ENCODE data around the gene RXRA.

Gene RXRA

DNA sequence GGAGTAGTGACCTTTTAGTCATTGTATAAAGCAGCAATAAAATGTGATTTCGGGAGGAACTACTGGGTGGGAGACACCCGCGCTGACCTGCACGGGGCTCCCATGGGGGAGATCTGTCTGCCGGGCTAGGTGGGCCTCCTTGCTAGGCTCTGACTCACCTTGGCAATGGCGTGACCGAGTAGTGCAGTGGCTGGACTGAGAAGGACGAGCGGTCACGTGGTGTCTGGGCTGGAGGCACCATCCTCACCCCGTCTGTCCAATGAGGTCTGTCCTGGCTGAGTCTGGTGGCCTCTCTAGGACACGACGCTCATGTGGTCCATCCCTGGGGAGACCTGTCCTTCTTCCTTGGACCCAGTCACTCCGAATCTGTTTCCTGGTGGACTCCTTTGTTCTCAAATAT, 151.7 kb downstream of the RXRA start:
- DNase-seq: no peak

DNA sequence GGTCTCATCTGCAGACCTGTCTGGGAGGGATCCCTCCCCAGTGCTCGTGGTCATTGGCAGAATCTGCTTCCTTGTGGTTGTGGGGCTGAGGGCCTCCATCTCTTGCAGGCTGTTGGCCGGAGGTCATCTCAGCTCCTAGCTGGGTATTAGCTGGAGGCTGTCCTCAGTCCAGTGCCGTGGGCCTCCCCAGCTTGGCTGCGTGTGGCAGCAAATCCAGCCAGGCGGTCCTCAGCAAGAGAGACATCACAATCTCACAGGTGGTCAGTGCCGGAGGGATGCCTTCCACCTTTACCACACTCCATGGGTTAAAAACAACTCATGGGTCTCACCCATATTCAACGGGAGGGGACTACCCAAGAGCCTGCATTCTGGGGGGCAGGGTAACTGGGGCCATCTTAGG, 155.5 kb downstream of the RXRA start:
- DNase-seq: no peak

DNA sequence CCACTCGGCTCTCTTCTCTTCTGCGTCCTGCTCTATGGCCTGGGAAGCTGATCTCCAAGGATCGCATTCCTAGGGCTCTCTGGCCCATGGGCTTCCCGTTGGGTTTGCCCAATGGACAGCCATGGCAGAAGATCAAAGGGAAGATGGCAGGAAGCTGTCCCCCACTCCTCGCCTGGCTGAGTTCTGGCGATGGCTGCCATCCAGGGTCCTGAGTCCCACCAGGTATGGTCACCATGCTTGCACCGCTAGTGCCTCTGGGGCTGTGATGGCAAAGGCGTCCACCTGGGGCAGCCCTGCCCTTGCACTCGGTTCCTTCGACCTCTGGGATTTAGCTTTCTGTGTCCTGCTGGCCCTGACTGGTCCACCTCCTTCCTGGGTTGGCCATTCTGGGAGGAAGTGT, 156.0 kb downstream of the RXRA start:
- DNase-seq: no peak

DNA sequence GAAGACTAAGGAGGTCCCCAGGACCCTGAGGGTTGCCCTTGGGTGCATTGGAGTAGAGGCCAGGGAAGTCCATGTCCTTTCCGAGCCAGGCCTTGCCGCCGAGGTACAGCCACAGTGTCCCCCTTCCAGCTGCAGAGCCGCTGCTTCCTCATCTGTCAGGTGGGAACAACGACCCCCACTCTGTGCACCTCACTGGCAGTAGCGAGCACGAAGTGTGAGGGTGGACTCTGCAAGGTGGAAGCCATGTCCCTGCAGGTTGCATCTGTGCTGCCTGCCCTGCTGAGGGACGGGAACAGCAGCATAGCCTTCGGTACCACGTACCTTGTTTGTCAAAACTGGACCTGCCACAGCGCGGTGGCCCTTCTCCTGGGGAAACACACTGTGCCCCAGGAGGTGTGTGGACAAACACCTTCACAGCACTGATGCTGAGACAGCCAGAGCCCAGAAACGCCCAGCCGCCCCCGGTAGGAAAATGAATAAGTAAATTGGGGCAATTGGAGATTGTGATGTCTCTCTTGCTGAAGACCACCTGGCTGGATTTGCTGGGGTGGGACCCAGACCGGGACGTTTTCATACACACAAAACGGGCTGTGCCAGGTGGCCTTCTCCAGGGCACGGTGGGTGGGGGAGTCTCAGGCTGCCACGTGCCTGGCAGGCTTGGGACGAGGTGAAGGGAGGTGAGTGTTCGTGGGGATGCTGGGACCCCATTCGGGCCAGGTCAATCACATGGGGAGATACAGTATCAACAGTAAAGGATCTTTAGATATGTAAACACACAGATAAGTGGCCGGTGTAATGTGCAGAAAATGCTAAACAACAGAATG, 157.3 kb downstream of the RXRA start:
- no peak for DNase-seq

DNA sequence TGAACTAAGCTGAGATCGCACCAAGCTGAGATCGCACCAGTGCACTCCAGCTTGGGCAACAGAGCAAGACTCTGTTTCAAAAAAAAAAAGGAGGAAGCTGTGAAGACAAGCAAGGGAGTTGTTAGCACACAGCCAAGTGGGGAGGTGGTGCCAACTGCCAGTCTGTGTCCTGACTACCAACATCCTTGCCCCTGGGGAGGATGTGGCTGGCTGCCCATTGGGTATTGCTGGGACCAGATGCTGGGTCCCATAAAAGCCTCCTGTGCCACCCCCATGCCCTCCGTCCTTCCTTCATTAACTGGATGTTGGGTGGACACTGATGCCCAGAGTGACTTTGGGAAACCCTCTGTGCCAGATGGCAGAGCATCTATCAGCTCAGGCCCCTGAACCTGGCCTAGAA, 158.2 kb downstream of the RXRA start:
- no peak for DNase-seq

DNA sequence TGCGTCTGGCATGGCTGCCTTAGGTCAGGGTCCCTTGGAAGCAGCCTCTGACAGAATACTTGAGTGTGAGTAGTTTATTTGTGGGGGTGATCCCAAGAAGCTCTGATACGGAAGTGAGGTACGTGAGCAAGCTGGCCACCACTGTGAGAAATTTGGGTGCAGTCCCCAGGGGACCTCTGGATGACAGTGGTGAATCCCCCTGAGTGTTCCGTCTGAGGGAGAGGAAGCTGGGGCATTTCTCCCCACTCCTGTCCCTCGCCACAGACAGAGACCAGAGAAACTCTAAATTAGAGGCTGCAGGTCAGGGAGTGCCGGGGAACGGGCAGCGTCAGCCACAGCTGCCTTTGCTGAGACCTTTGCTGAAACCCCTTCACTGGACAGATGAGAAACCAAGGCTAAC, 159.4 kb downstream of the RXRA start:
- DNase-seq: no peak

DNA sequence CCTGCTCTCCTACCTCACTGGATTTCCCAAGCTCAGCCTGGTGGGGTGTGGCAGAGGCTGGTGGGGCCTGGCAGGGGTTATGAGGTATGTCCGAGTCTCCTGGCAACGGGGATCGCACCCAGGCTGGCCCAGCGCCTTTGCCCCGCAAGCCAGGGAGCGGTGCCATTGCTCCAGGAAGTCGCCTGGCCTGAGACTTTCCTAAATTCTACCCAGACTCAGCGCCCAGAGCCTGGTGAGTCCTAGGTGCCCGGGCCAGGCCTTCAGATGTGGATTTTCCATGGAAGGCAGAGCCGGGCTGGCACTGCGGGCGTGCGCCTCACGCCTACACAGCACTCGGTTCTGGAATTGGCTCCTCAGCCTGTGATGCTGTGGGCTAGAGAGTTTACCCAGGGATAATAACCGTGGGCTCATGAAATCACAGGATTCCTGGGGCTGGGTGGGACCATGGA, 159.9 kb downstream of the RXRA start:
- no peak for DNase-seq

DNA sequence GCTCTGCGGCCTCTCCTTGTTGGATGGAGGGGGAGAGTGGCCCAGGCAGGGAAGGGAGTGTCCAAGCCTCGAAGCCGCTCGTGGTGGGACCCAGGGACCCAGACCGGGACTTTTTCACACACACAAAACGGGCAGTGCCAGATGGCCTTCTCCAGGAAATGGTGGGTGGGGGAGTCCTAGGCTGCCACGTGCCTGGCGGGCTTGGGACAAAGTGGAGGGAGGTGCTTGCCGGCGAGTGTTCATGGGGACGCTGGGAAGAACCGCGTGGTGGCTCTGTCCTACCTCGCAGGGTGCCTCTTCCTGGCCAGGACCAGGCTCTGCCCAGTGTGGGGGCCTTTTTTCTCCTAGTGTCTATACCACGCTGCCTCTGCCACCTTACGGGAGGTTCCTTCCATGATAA, 160.3 kb downstream of the RXRA start:
- no peak for DNase-seq

All from NCI-H774 (cell line).